NCI-H774 (cell line): Measurements from ENCODE around the gene LINS1.
A peak's percentile ranks its signal among the peaks of the same experiment; 100 is the strongest.

Experiments
- DNase-seq: peaks from one replicate; lab custom pipeline; 2025; lab: John Stamatoyannopoulos, UW

LINS1 gene

GRCh38 chr15:100602064-100602822 is at the start of gene LINS1, which contains the start of gene ASB7:
TSS of gene LINS1 (minus strand) at chr15:100602184. CDS start at chr15:100580842, 21,342 bp downstream.
TSS of gene ASB7 (plus strand) at chr15:100602589. CDS start at chr15:100612217, 9,628 bp downstream.
- DNase-seq, result peak; percentile 99

- DNase-seq, result no peak
Measured at GRCh38 chr15:100651253-100651652, 49.3 kb upstream of the LINS1 start.

GRCh38 chr15:100650685-100651084 is 48.7 kb upstream of the LINS1 start:
- DNase-seq, result no peak

- DNase-seq, result no peak
Measured at GRCh38 chr15:100648951-100649350, 47.0 kb upstream of the LINS1 start.

- DNase-seq, result no peak
Measured at GRCh38 chr15:100645671-100646070, 43.7 kb upstream of the LINS1 start.

- DNase-seq, result no peak
Measured at GRCh38 chr15:100642950-100643338, 41.0 kb upstream of the LINS1 start.

GRCh38 chr15:100642213-100642949 is 40.4 kb upstream of the LINS1 start:
- no peak for DNase-seq

GRCh38 chr15:100638177-100638730 is 36.3 kb upstream of the LINS1 start:
- no peak for DNase-seq

- DNase-seq, result no peak
Measured at GRCh38 chr15:100635406-100636071, 33.6 kb upstream of the LINS1 start.

- DNase-seq, result no peak
Measured at GRCh38 chr15:100633763-100634075, 31.7 kb upstream of the LINS1 start.

- DNase-seq, result no peak
Measured at GRCh38 chr15:100631831-100632230, 29.8 kb upstream of the LINS1 start.

- no peak for DNase-seq
Measured at GRCh38 chr15:100628746-100629145, 26.8 kb upstream of the LINS1 start.

- peak; percentile 47 for DNase-seq
Measured at GRCh38 chr15:100627789-100628395, 25.9 kb upstream of the LINS1 start.

GRCh38 chr15:100623301-100623700 is 21.3 kb upstream of the LINS1 start:
- no peak for DNase-seq

GRCh38 chr15:100616700-100617099 is 14.7 kb upstream of the LINS1 start:
- no peak for DNase-seq

GRCh38 chr15:100615801-100616200 is 13.8 kb upstream of the LINS1 start:
- no peak for DNase-seq

GRCh38 chr15:100614918-100615317 is 12.9 kb upstream of the LINS1 start:
- DNase-seq, result no peak

- DNase-seq, result no peak
Measured at GRCh38 chr15:100614336-100614735, 12.4 kb upstream of the LINS1 start.

GRCh38 chr15:100613208-100613607 is 11.2 kb upstream of the LINS1 start:
- DNase-seq, result no peak

GRCh38 chr15:100612539-100612938 is 10.6 kb upstream of the LINS1 start:
- DNase-seq, result no peak

GRCh38 chr15:100602823-100603393 is 924 bp upstream of the LINS1 start:
- peak; percentile 35 for DNase-seq

GRCh38 chr15:100601617-100602063 is 344 bp downstream of the LINS1 start:
- no peak for DNase-seq
